ENCODE measurements around the gene SDF4. TPM values are rescaled to one million over a fixed set of nuclear protein-coding genes. Genes with fewer than 3 reads are reported as not detected.

Gene SDF4
- total and polyA plus RNA-seq, 2 of the 13 experiments (the other 11 are each of a cell fraction or from before 2014, with no cell fraction given) = 80.8 to 107 TPM

- TF ChIP-seq ZNF234 (CRISPR knock-in tag; conservative IDR thresholded peaks at IDR 0.05) (no peak), REL (CRISPR knock-in tag; conservative IDR thresholded peaks at IDR 0.05) (no peak), ZNF326 (CRISPR knock-in tag; IDR thresholded peaks at IDR 0.05; ENCODE audit: borderline replicate concordance) (no peak), HHEX (CRISPR knock-in tag; IDR thresholded peaks at IDR 0.05) (0 out of 2 replicates have a peak, but pooled peaks have one; percentile 24), ZNF280D (CRISPR knock-in tag; IDR thresholded peaks at IDR 0.05) (peak; percentile 46; the same call in 1 of the 2 replicates), FOXP4 (CRISPR knock-in tag; IDR thresholded peaks at IDR 0.05) (peak; percentile 37; the same call in 1 of the 2 replicates), ATF6 (CRISPR knock-in tag; conservative IDR thresholded peaks at IDR 0.05) (no peak), PHB2 (IDR thresholded peaks at IDR 0.05; ENCODE audit: partially characterized antibody) (no peak), ZIK1 (CRISPR knock-in tag; IDR thresholded peaks at IDR 0.05; ENCODE audit: borderline replicate concordance, low read depth) (no peak), EHMT2 (IDR thresholded peaks at IDR 0.05; ENCODE audit: borderline replicate concordance, low read depth, low read length) (no peak), MIER2 (CRISPR knock-in tag; IDR thresholded peaks at IDR 0.05) (no peak), ZNF670 (CRISPR knock-in tag; IDR thresholded peaks at IDR 0.05; ENCODE audit: borderline replicate concordance) (no peak), ZNF501 (CRISPR knock-in tag; IDR thresholded peaks at IDR 0.05) (no peak), NPAS2 (CRISPR knock-in tag; IDR thresholded peaks at IDR 0.05; ENCODE audit: borderline replicate concordance) (no peak), ATF3 (CRISPR knock-in tag; IDR thresholded peaks at IDR 0.05) (no peak), ZSCAN29 (CRISPR knock-in tag; conservative IDR thresholded peaks at IDR 0.05) (no peak; the same call in 1 of the 2 replicates), MTF2 (CRISPR knock-in tag; IDR thresholded peaks at IDR 0.05; ENCODE audit: borderline replicate concordance) (no peak), ZBTB37 (CRISPR knock-in tag; IDR thresholded peaks at IDR 0.05) (no peak)
Measured at GRCh38 chr1:1239614-1240347, 8.0 kb upstream of the SDF4 start (continued).
